ENCODE results near the gene ATMIN. TPM values are rescaled to one million over a fixed set of nuclear protein-coding genes. Genes with fewer than 3 reads are reported as not detected.
A peak's percentile ranks its signal among the peaks of the same experiment; 100 is the strongest.

ATMIN gene
- total and polyA plus RNA-seq, 2 of the 13 experiments (the other 11 are each of a cell fraction or from before 2014, with no cell fraction given) = 34.6 to 60.4 TPM

- TF ChIP-seq ISX (CRISPR knock-in tag; conservative IDR thresholded peaks at IDR 0.05) = no peak
- TF ChIP-seq HOXD1 (CRISPR knock-in tag; IDR thresholded peaks at IDR 0.05) = 0 out of 2 replicates have a peak, but pooled peaks have one; percentile 37
- no peak for TF ChIP-seq ZNF333 (CRISPR knock-in tag; IDR thresholded peaks at IDR 0.05; ENCODE audit: borderline replicate concordance)
- TF ChIP-seq GATAD1 (CRISPR knock-in tag; IDR thresholded peaks at IDR 0.05) = no peak
- TF ChIP-seq DR1 (CRISPR knock-in tag; IDR thresholded peaks at IDR 0.05) = 0 out of 2 replicates have a peak, but pooled peaks have one; percentile 21
- 0 out of 2 replicates have a peak, but pooled peaks have one; percentile 33 for TF ChIP-seq ZNF101 (CRISPR knock-in tag; IDR thresholded peaks at IDR 0.05; ENCODE audit: borderline replicate concordance, low read depth)
- no peak for TF ChIP-seq NFAT5 (CRISPR knock-in tag; IDR thresholded peaks at IDR 0.05)
- TF ChIP-seq ZNF350 (CRISPR knock-in tag; IDR thresholded peaks at IDR 0.05; ENCODE audit: borderline replicate concordance, low read depth) = peak; percentile 47; the same call in 1 of the 2 replicates
- no peak for TF ChIP-seq ZNF839 (CRISPR knock-in tag; IDR thresholded peaks at IDR 0.05; ENCODE audit: borderline replicate concordance)
- peak; percentile 20; the same call in 1 of the 2 replicates for TF ChIP-seq RARG (CRISPR knock-in tag; IDR thresholded peaks at IDR 0.05; ENCODE audit: low read depth)
- TF ChIP-seq PRDM10 (CRISPR knock-in tag; IDR thresholded peaks at IDR 0.05; ENCODE audit: low read depth) = peak; percentile 20; the same call in 1 of the 2 replicates
- 0 out of 2 replicates have a peak, but pooled peaks have one; percentile 3 for TF ChIP-seq KMT2A (CRISPR knock-in tag; IDR thresholded peaks at IDR 0.05)
- no peak for TF ChIP-seq ZZZ3 (CRISPR knock-in tag; IDR thresholded peaks at IDR 0.05; ENCODE audit: borderline replicate concordance)
These were observed 61.1 kb downstream of the ATMIN start (continued) for GRCh38 chr16:81096715-81097208.
